PC-9 (cell line): ENCODE measurements around the gene ACOXL.

Source experiments
- EZH2 ChIP-seq: fragments of 200-600 bp; sonication (generic); IDR thresholded peaks from 2 replicates; pipeline ENCODE4 v1.8.0; 2017; ENCODE audit warnings: antibody characterized with exemption, low read depth
- TF ChIP-seq, protein P1 (sequence below): fragments of 200-600 bp; sonication (generic); conservative IDR thresholded peaks from 2 replicates; pipeline ENCODE4 v1.6.1; 2017; ENCODE audit warnings: mixed run types, antibody characterized with exemption, mild to moderate bottlenecking, moderate library complexity

DNA sequence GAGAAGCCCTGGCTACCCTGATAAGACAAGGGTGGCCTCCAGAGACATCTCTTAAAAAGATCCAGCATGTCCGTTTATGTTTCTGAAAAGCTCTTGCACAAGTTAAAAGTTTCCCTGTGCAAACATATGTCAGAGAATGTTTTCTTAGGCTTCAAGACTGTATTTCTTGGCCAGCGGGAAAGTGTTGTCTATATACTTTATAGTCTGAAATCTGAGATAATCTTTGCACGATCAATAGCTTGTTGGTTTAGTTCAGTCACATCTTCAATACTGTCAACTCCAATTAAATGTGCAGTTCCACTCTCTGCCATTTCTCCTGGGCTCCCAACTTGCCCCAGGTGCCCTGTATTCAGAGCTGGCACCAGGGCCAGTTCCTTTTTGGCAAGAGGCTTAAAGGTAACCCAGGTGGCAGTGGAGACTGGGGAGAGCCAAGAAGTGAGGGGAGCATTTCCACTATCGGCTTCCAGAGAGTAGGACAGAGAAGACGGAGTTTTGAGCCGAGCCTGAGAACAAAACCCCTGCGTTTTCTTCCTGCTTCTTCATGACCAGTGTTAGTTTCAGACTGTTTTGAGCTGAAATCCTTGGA, 64.4 kb downstream of the ACOXL start:
- TF ChIP-seq, protein P1, sequence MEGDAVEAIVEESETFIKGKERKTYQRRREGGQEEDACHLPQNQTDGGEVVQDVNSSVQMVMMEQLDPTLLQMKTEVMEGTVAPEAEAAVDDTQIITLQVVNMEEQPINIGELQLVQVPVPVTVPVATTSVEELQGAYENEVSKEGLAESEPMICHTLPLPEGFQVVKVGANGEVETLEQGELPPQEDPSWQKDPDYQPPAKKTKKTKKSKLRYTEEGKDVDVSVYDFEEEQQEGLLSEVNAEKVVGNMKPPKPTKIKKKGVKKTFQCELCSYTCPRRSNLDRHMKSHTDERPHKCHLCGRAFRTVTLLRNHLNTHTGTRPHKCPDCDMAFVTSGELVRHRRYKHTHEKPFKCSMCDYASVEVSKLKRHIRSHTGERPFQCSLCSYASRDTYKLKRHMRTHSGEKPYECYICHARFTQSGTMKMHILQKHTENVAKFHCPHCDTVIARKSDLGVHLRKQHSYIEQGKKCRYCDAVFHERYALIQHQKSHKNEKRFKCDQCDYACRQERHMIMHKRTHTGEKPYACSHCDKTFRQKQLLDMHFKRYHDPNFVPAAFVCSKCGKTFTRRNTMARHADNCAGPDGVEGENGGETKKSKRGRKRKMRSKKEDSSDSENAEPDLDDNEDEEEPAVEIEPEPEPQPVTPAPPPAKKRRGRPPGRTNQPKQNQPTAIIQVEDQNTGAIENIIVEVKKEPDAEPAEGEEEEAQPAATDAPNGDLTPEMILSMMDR: no peak
- TF ChIP-seq EZH2: no peak
